Karpas-422 (cell line): Measurements from ENCODE around the gene TNNI2. TPM values are rescaled to one million over a fixed set of nuclear protein-coding genes. Genes with fewer than 3 reads are reported as not detected.

ENCODE experiments used
- DNase-seq: peaks from one replicate; pipeline ENCODE4 v3.0.0-alpha.2; 2015
- H2AFZ ChIP-seq: fragments of 200-600 bp; sonication (generic); 2 replicates; pipeline ENCODE4 v1.6.1; 2014; ENCODE audit warnings: antibody characterized with exemption, low read length, mixed read lengths
- H3K27ac ChIP-seq: fragments of 200-600 bp; sonication (generic); 2 replicates; pipeline ENCODE4 v1.5.1; 2014; ENCODE audit warnings: mild to moderate bottlenecking, low read length, moderate library complexity
- H3K27me3 ChIP-seq: fragments of 200-600 bp; sonication (generic); 2 replicates; pipeline ENCODE4 v1.6.1; 2014; ENCODE audit warnings: low read length, mixed read lengths
- H3K36me3 ChIP-seq: fragments of 200-600 bp; sonication (generic); 2 replicates; pipeline ENCODE4 v1.6.1; 2014; ENCODE audit warnings: low read length, mixed read lengths; ENCODE audit not compliant: insufficient read depth
- H3K4me1 ChIP-seq: fragments of 200-600 bp; sonication (generic); 2 replicates; pipeline ENCODE4 v1.6.1; 2014; ENCODE audit warnings: mild to moderate bottlenecking, low read length, mixed read lengths
- H3K4me2 ChIP-seq: fragments of 200-600 bp; sonication (generic); 2 replicates; pipeline ENCODE4 v1.6.1; 2014; ENCODE audit warnings: low read length, low read depth, mild to moderate bottlenecking; ENCODE audit not compliant: poor library complexity, severe bottlenecking
- H3K4me3 ChIP-seq: fragments of 200-600 bp; sonication (generic); 2 replicates; pipeline ENCODE4 v1.5.1; 2014; ENCODE audit warnings: mild to moderate bottlenecking, antibody characterized with exemption, low read length, mixed read lengths
- H3K79me2 ChIP-seq: fragments of 200-600 bp; sonication (generic); 2 replicates; pipeline ENCODE4 v1.6.1; 2014; ENCODE audit warnings: mild to moderate bottlenecking, low read length, mixed read lengths
- H3K9ac ChIP-seq: fragments of 200-600 bp; sonication (generic); 2 replicates; pipeline ENCODE4 v1.6.0; 2014; ENCODE audit warnings: low read length
- H3K9me2 ChIP-seq: fragments of 200-600 bp; sonication (generic), shearing (Covaris generic); replicated peaks from 2 replicates; pipeline ENCODE4 v1.6.0; 2014; ENCODE audit warnings: mild to moderate bottlenecking, low read length, moderate library complexity; ENCODE audit not compliant: insufficient read depth
- H3K9me3 ChIP-seq: fragments of 300-700, 200-600 bp; sonication (generic); 2 replicates; pipeline ENCODE4 v1.6.1; 2014; ENCODE audit warnings: low read length, mixed read lengths
- H4K20me1 ChIP-seq: fragments of 200-600 bp; sonication (generic); 2 replicates; pipeline ENCODE4 v1.6.1; 2014; ENCODE audit warnings: mild to moderate bottlenecking, antibody characterized with exemption, low read length, low read depth; ENCODE audit not compliant: insufficient read depth
- total RNA-seq: library from RNA; depleted of rRNA; stranded (reverse); fragments of >200 nt; shearing (Covaris generic); gene quantifications from 2 replicates; pipeline ENCODE4 v1.2.3, GENCODE V29; 2014; ENCODE audit warnings: low replicate concordance

The TNNI2 gene
- total RNA-seq, 1 experiment from 2014 or later: not detected

GRCh38 chr11:1823376-1824220 is 15.2 kb upstream of the TNNI2 start:
- Histone ChIP-seq H3K9ac (no peak overlapping the region), H3K36me3 (no peaks in the 10 kb centered on the region), H3K4me2 (no peak overlapping the region), H3K4me1 (no peaks in the 10 kb centered on the region), H3K27ac (no peak overlapping the region), H3K27me3 (no peaks in the 10 kb centered on the region), H3K4me3 (no peak overlapping the region), H3K9me2 (no peaks in the 10 kb centered on the region), H3K9me3 (no peaks in the 10 kb centered on the region), H3K79me2 (no peaks in the 10 kb centered on the region), H4K20me1 (0 out of 2 replicates have a peak, but pooled peaks cover under 1% of the 10 kb centered on the region), H2AFZ (no peak overlapping the region)
- DNase-seq: peak; percentile 19

- Histone ChIP-seq H3K27ac (no peak overlapping the region), H3K4me2 (no peak overlapping the region), H3K27me3 (no peaks in the 10 kb centered on the region), H3K4me3 (no peak overlapping the region), H4K20me1 (0 out of 2 replicates have a peak, but pooled peaks cover 3% of the 10 kb centered on the region), H3K36me3 (no peaks in the 10 kb centered on the region), H2AFZ (no peak overlapping the region), H3K9me2 (no peaks in the 10 kb centered on the region), H3K9me3 (no peaks in the 10 kb centered on the region), H3K4me1 (no peaks in the 10 kb centered on the region), H3K9ac (no peak overlapping the region), H3K79me2 (no peaks in the 10 kb centered on the region)
- peak; percentile 29 for DNase-seq
Observed at GRCh38 chr11:1824221-1825038, 14.4 kb upstream of the TNNI2 start.

- no peak overlapping the region for H2AFZ ChIP-seq
- peak; percentile 81 for DNase-seq
- no peak overlapping the region for H3K4me2 ChIP-seq
- no peaks in the 10 kb centered on the region for H3K36me3 ChIP-seq
- no peaks in the 10 kb centered on the region for H3K27me3 ChIP-seq
- no peaks in the 10 kb centered on the region for H3K9me2 ChIP-seq
- no peaks in the 10 kb centered on the region for H3K9me3 ChIP-seq
- no peak overlapping the region for H3K27ac ChIP-seq
- H3K79me2 ChIP-seq: no peaks in the 10 kb centered on the region
- no peak overlapping the region for H3K4me3 ChIP-seq
- H4K20me1 ChIP-seq: 0 out of 2 replicates have a peak, but pooled peaks cover 3% of the 10 kb centered on the region
- H3K4me1 ChIP-seq: no peaks in the 10 kb centered on the region
- H3K9ac ChIP-seq: no peak overlapping the region
Observed at GRCh38 chr11:1825039-1825740, 13.6 kb upstream of the TNNI2 start.

GRCh38 chr11:1825785-1826451 is 12.9 kb upstream of the TNNI2 start:
- Histone ChIP-seq H3K9me2 (no peaks in the 10 kb centered on the region), H3K4me2 (no peak overlapping the region), H3K27me3 (no peaks in the 10 kb centered on the region), H3K4me1 (no peaks in the 10 kb centered on the region), H3K36me3 (no peaks in the 10 kb centered on the region), H3K9ac (no peak overlapping the region), H3K4me3 (no peak overlapping the region), H2AFZ (no peak overlapping the region), H3K27ac (no peak overlapping the region), H4K20me1 (0 out of 2 replicates have a peak, but pooled peaks cover 3% of the 10 kb centered on the region), H3K79me2 (no peaks in the 10 kb centered on the region), H3K9me3 (no peaks in the 10 kb centered on the region)
- peak; percentile 36 for DNase-seq

- Histone ChIP-seq H3K4me2 (no peak overlapping the region), H3K9me3 (no peaks in the 10 kb centered on the region), H3K27me3 (no peaks in the 10 kb centered on the region), H3K9me2 (no peaks in the 10 kb centered on the region), H3K79me2 (no peaks in the 10 kb centered on the region), H4K20me1 (0 out of 2 replicates have a peak, but pooled peaks cover 3% of the 10 kb centered on the region), H2AFZ (no peak overlapping the region), H3K4me1 (no peaks in the 10 kb centered on the region), H3K4me3 (no peak overlapping the region), H3K27ac (no peak overlapping the region), H3K9ac (no peak overlapping the region), H3K36me3 (no peaks in the 10 kb centered on the region)
- peak; percentile 48 for DNase-seq
Observed at GRCh38 chr11:1826552-1827094, 12.2 kb upstream of the TNNI2 start.

- Histone ChIP-seq H3K9me3 (no peaks in the 10 kb centered on the region), H3K9me2 (no peaks in the 10 kb centered on the region), H3K79me2 (no peaks in the 10 kb centered on the region), H3K27me3 (no peaks in the 10 kb centered on the region), H4K20me1 (0 out of 2 replicates have a peak, but pooled peaks cover 3% of the 10 kb centered on the region), H3K36me3 (no peaks in the 10 kb centered on the region), H3K4me2 (no peak overlapping the region), H3K4me1 (no peaks in the 10 kb centered on the region), H2AFZ (no peak overlapping the region), H3K9ac (no peak overlapping the region), H3K27ac (no peak overlapping the region), H3K4me3 (no peak overlapping the region)
- DNase-seq: peak; percentile 42
Observed at GRCh38 chr11:1827095-1827813, 11.5 kb upstream of the TNNI2 start.

- no peak overlapping the region for H3K4me3 ChIP-seq
- no peaks in the 10 kb centered on the region for H3K79me2 ChIP-seq
- H3K36me3 ChIP-seq: no peaks in the 10 kb centered on the region
- no peaks in the 10 kb centered on the region for H3K27me3 ChIP-seq
- H3K27ac ChIP-seq: no peak overlapping the region
- no peaks in the 10 kb centered on the region for H3K9me2 ChIP-seq
- H3K9ac ChIP-seq: no peak overlapping the region
- peak; percentile 37 for DNase-seq
- H3K4me2 ChIP-seq: no peak overlapping the region
- 0 out of 2 replicates have a peak, but pooled peaks cover 3% of the 10 kb centered on the region for H4K20me1 ChIP-seq
- no peak overlapping the region for H2AFZ ChIP-seq
- no peaks in the 10 kb centered on the region for H3K4me1 ChIP-seq
- H3K9me3 ChIP-seq: no peaks in the 10 kb centered on the region
Observed at GRCh38 chr11:1827931-1828330, 10.8 kb upstream of the TNNI2 start.
